Spleen (tissue), 13 donors: ENCODE data around the gene IFI44. TPM values are rescaled to one million over a fixed set of nuclear protein-coding genes. Genes with fewer than 3 reads are reported as not detected.

Experiments used
- DNase-seq: peaks from one replicate; pipeline ENCODE4 v3.0.0-alpha.2; 2020
- H3K27ac ChIP-seq, 8 donors: fragments of 200-600 bp; sonication (generic) in 7 of 8; 1 replicate in 4 of 8; 2 replicates in 4 of 8; pipeline versions ENCODE4 v1.5.0 to v1.8.0; 2016 to 2021; ENCODE audit warnings: inconsistent platforms in 4 of 8, mild to moderate bottlenecking in 4 of 8, moderate library complexity in 1 of 8
- H3K27me3 ChIP-seq, 7 donors: fragments of 200-600 bp; sonication (generic) in 6 of 7; replicated peaks in 1 of 7; 1 replicate in 4 of 7; 2 replicates in 3 of 7; pipeline versions ENCODE4 v1.5.0 to v1.8.0; 2016 to 2021; ENCODE audit warnings: inconsistent platforms in 3 of 7, mild to moderate bottlenecking in 1 of 7
- H3K36me3 ChIP-seq, 6 donors: fragments of 200-600 bp; sonication (generic) in 5 of 6; 1 replicate in 4 of 6; 2 replicates in 2 of 6; pipeline versions ENCODE4 v1.5.0 to v1.8.0; 2016 to 2021; ENCODE audit warnings: inconsistent platforms in 2 of 6
- H3K4me1 ChIP-seq, 6 donors: fragments of 200-600 bp; sonication (generic) in 5 of 6; 1 replicate in 3 of 6; 2 replicates in 3 of 6; pipeline versions ENCODE4 v1.5.0 to v1.8.0; 2016 to 2021; ENCODE audit warnings: inconsistent platforms in 3 of 6
- H3K4me3 ChIP-seq, 8 donors: fragments of 200-600 bp; sonication (generic) in 7 of 8; 1 replicate in 4 of 8; 2 replicates in 4 of 8; pipeline versions ENCODE4 v1.5.0 to v1.8.0; 2016 to 2021; ENCODE audit warnings: inconsistent platforms in 4 of 8, mild to moderate bottlenecking in 4 of 8, moderate library complexity in 2 of 8
- H3K9me3 ChIP-seq, 8 donors: fragments of 200-600 bp; sonication (generic) in 7 of 8; 1 replicate in 4 of 8; 2 replicates in 4 of 8; pipeline versions ENCODE4 v1.5.0 to v1.8.0; 2016 to 2021; ENCODE audit warnings: inconsistent platforms in 4 of 8
- CTCF ChIP-seq, 11 experiments: fragments of 200-600 bp in 7 of 11; fragments of 450-650 bp in 4 of 11; sonication (generic) in 4 of 11; IDR thresholded peaks in 8 of 11; conservative IDR thresholded peaks in 3 of 11; 1 replicate in 7 of 11; 2 replicates in 4 of 11; pipeline versions ENCODE4 v1.4.0 to v1.8.0; 2016 to 2021; ENCODE audit warnings: antibody characterized with exemption in 11 of 11, inconsistent platforms in 4 of 11, mild to moderate bottlenecking in 1 of 11
- POLR2A ChIP-seq, 3 donors: fragments of 450-650 bp; IDR thresholded peaks; one replicate each; pipeline ENCODE4 v1.5.1; 2017; ENCODE audit warnings: antibody characterized with exemption in 3 of 3, mild to moderate bottlenecking in 1 of 3
- POLR2AphosphoS5 ChIP-seq, 3 donors: sonication (generic); formaldehyde crosslinking; IDR thresholded peaks; one replicate each; pipeline ENCODE4 v1.5.1; 2017; ENCODE audit warnings: antibody characterized with exemption in 3 of 3
- WGBS, 5 donors: extraction: QIAGEN DNeasy Blood & Tissue Kit in 3 of 5; methylation state at CpG; one replicate each; pipeline versions ENCODE4 v1.1.5 to v1.1.7; 2013 to 2018; 5-methylcytosine and 5-hydroxymethylcytosine counted together
- intact Hi-C: fragments of 100-400 bp; cut with DNase I; formaldehyde crosslinking; loops from one replicate; pipeline ENCODE4 v1.15.0; 2023; ENCODE audit warnings: low total_unique reads
- long read RNA-seq, 2 donors: transcript quantifications; one replicate each; lab custom pipeline, GENCODE V29; 2026
- polyA plus RNA-seq, 3 donors: library from polyadenylated mRNA; stranded (reverse); fragments of 200-250 nt; gene quantifications; one replicate each; pipeline ENCODE4 v1.2.1, GENCODE V29; 2013
- total RNA-seq, 7 donors: library from RNA; depleted of rRNA in 3 of 7; stranded (reverse); fragments of >200 nt in 3 of 7; fragmentation: NEBNext Ultra II Directional in 4 of 7; extraction: Animal tissue kit (Norgen Biotek cat#: 25700) in 4 of 7; gene quantifications; one replicate each; pipeline versions ENCODE4 v1.1.0 to v1.2.1, GENCODE V29; 2016 to 2021
- donor health status: healthy with polysubstance abuse.
- donor health status: DM: no; HTN: no; CAD: no; lungs with moderate emphysema.
- donor health status: DM: no; HTN: no; CAD: no.
- donor health status: Bipolar disorder and iron deficiency.
- donor health status: healthy.
- donor health status: DM: no; HTN: no; CAD: no.
- donor health status: DM: yes; HTN: yes; CAD: no.

IFI44 gene, protein sequence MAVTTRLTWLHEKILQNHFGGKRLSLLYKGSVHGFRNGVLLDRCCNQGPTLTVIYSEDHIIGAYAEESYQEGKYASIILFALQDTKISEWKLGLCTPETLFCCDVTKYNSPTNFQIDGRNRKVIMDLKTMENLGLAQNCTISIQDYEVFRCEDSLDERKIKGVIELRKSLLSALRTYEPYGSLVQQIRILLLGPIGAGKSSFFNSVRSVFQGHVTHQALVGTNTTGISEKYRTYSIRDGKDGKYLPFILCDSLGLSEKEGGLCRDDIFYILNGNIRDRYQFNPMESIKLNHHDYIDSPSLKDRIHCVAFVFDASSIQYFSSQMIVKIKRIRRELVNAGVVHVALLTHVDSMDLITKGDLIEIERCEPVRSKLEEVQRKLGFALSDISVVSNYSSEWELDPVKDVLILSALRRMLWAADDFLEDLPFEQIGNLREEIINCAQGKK
- total RNA-seq (10 to 100 TPM; 32.3 to 96.1 (median 76.0) TPM), polyA plus RNA-seq (100 to 1,000 TPM in 1 of 3 donors, 10 to 100 TPM in 2; 45.0 to 107 (median 93.4) TPM)
- long read RNA-seq, donor 1, transcript IFI44-207 (2 exons, 577 nt) = minor isoform, 5 of 31 reads
- long read RNA-seq, donor 1, transcript IFI44-201 (9 exons, 1,687 nt) = major isoform, 7 of 31 reads
- long read RNA-seq, donor 1, partial matches to known transcripts = 16 of 31 reads
- long read RNA-seq, donor 1, other reads (novel, unspliced or antisense) = 0 of 31 reads
- long read RNA-seq, donor 2, partial matches to known transcripts = 0 of 3 reads
- long read RNA-seq, donor 2, other reads (novel, unspliced or antisense) = 0 of 3 reads

DNA sequence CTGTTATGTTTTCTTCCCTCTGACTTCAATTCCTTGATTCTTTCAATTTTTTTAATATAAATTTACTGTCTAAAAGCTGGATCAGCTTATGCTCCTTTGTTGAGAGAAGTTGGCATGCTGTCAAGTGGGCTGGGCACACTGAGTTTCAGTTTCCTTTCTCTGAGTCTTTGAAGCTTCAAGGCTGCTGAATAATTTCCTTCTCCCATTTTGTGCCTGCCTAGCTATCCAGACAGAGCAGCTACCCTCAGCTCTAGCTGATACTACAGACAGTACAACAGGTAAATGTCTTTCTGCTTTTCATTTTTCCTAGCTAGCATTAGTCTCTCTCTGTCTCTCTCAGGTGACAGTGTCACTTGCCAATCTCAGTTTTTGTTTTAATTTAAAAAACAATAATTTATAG lies at the start of gene IFI44:
TSS of gene IFI44 (plus strand) at position 204 of the 400 bp plus-strand sequence. CDS start 365 bp downstream, outside the sequence.
- H3K27ac ChIP-seq = peak within 1 kb of the TSS; percentile 56 to 90 (median 80)
- TF ChIP-seq POLR2AphosphoS5 (IDR thresholded peaks at IDR 0.05) (peak in 1 of 3 donors; percentile 84), CTCF (IDR thresholded peaks at IDR 0.05 in 8 of 11, conservative IDR thresholded peaks at IDR 0.05 in 3 of 11) (no peak), POLR2A (IDR thresholded peaks at IDR 0.05) (peak in 1 of 3 donors; percentile 73)

GRCh38 chr1:78601068-78601467 lies 48.6 kb upstream of the IFI44 start:
- no peak overlapping the region for H3K27ac ChIP-seq
- no peaks in the 10 kb centered on the region for H3K4me1 ChIP-seq
- TF ChIP-seq POLR2A (IDR thresholded peaks at IDR 0.05) = no peak
- no peak for TF ChIP-seq POLR2AphosphoS5 (IDR thresholded peaks at IDR 0.05)
- no peak for TF ChIP-seq CTCF (IDR thresholded peaks at IDR 0.05 in 8 of 11, conservative IDR thresholded peaks at IDR 0.05 in 3 of 11)
- DNase-seq = no peak
- no peaks in the 10 kb centered on the region for H3K9me3 ChIP-seq
- no peak overlapping the region for H3K4me3 ChIP-seq
- H3K27me3 ChIP-seq = no peaks in the 10 kb centered on the region
- intact Hi-C loops = no loop called here
- H3K36me3 ChIP-seq = no peaks in the 10 kb centered on the region
- WGBS, 5 donors = 20 to 38% (median 30%) methylated on average over 1 of the region's 1 CpG

More for the DNA sequence above, at the start of gene IFI44:
- Histone ChIP-seq H3K4me3 (peak within 1 kb of the TSS; percentile 37 to 70 (median 50)), H3K4me1 (peaks cover 9 to 85% (median 66%) of the 10 kb centered on the region in 6 donors), H3K9me3 (peaks cover 0 to 23% (median 19%) of the 10 kb centered on the region in 8 donors), H3K27me3 (no peaks in the 10 kb centered on the region), H3K36me3 (peaks cover 0 to 12% (median 0%) of the 10 kb centered on the region in 6 donors)
- intact Hi-C loops = no loop called here
- DNase-seq = peak; percentile 85

DNA sequence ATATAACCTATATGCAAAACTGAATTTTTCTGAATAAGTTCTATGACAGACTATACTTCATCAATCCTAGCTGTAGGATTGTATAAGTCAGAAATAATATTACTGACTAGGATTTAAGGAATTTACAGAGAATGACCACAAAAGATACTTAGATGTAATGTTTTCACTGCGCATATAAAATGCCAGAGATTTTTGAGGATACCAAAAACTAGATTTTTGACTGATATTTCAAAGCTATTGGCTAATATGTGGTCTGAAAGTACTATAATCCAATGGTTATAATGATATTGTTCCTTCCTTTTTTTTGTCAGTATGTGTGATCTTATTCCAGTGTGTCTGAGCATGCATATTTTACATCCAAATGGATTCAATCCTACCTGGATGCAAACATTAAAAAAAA lies 46.4 kb upstream of the IFI44 start:
- Histone ChIP-seq H3K36me3 (no peaks in the 10 kb centered on the region), H3K9me3 (no peaks in the 10 kb centered on the region), H3K27me3 (peaks cover 0 to 7% (median 0%) of the 10 kb centered on the region in 7 donors), H3K4me1 (no peaks in the 10 kb centered on the region), H3K4me3 (no peak overlapping the region), H3K27ac (no peak overlapping the region)
- WGBS, 5 donors = 87 to 93% (median 89%) methylated on average over 1 of the region's 1 CpG
- TF ChIP-seq POLR2A (IDR thresholded peaks at IDR 0.05) = no peak
- DNase-seq = no peak
- intact Hi-C loops = no loop called here

DNA sequence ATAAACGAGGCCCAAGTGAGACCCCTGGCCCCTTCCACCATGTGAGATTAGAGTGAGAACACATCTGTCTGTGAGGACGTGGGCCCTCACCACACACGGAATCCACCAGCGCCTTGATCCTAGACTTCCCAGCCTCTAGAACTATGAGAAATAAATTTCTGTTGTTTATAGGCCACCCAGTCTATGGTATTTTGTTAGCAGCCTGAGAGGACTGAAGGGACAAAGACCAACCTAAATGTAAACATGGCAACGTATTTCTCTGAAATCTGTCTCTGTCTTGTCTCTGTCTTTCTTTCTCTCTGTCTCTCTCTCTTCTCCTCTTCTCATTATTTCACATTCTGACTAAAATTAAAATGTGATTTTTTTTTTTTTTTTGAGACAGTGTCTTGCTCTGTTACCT lies 45.0 kb upstream of the IFI44 start:
- H3K4me3 ChIP-seq = no peak overlapping the region
- H3K27ac ChIP-seq = no peak overlapping the region
- WGBS, 5 donors = 83 to 88% (median 86%) methylated on average over 5 of the region's 5 CpGs
- TF ChIP-seq POLR2AphosphoS5 (IDR thresholded peaks at IDR 0.05) (no peak), POLR2A (IDR thresholded peaks at IDR 0.05) (no peak), CTCF (IDR thresholded peaks at IDR 0.05 in 8 of 11, conservative IDR thresholded peaks at IDR 0.05 in 3 of 11) (no peak)
- no peaks in the 10 kb centered on the region for H3K4me1 ChIP-seq
- no peaks in the 10 kb centered on the region for H3K9me3 ChIP-seq
- no peak for DNase-seq
- intact Hi-C loops = loop anchor here (5.0 kb wide), 1 partner anchor 457 kb away; no protein-coding TSS in a partner anchor
- H3K36me3 ChIP-seq = no peaks in the 10 kb centered on the region
- H3K27me3 ChIP-seq = peaks cover 0 to 8% (median 0%) of the 10 kb centered on the region in 7 donors
